ENCODE results near the gene WDR45B.

- no peak for TF ChIP-seq CTCF (IDR thresholded peaks at IDR 0.05)
- no peak for TF ChIP-seq POLR2A (IDR thresholded peaks at IDR 0.05)
These were observed 79.2 kb downstream of the WDR45B start for GRCh38 chr17:82568997-82569393.

All from ovary (tissue), 3 donors.